Inflammatory macrophage treated with lipopolysaccharide for 4 hours (primary cell): Measurements from ENCODE around the gene CNOT3.
"Not testable (repeated sequence)": the region's sequence is repeated elsewhere in the genome, so short reads cannot be mapped to it uniquely, and the experiment has no call there.

Source experiments
- DNase-seq: peaks from one replicate; pipeline ENCODE4 v3.0.0-alpha.2; 2020

The CNOT3 gene

GRCh38 chr19:54152267-54152666, 14.7 kb downstream of the CNOT3 start:
- DNase-seq: no peak

- no peak for DNase-seq
Observed at GRCh38 chr19:54152878-54153524, 15.4 kb downstream of the CNOT3 start.

- DNase-seq: no peak
Observed at GRCh38 chr19:54153731-54154326, 16.3 kb downstream of the CNOT3 start.

- no peak for DNase-seq
Observed at GRCh38 chr19:54154603-54155345, 17.2 kb downstream of the CNOT3 start.

- no peak for DNase-seq
Observed at GRCh38 chr19:54155694-54156093, 18.1 kb downstream of the CNOT3 start.

GRCh38 chr19:54156490-54156889, 18.9 kb downstream of the CNOT3 start:
- DNase-seq: no peak

- no peak for DNase-seq
Observed at GRCh38 chr19:54156953-54157352, 19.4 kb downstream of the CNOT3 start.

GRCh38 chr19:54158812-54159351, 21.3 kb downstream of the CNOT3 start:
- DNase-seq: peak; percentile 68

GRCh38 chr19:54159352-54160181, 22.0 kb downstream of the CNOT3 start, which contains the start of gene LENG1:
LENG1 (minus strand) TSS chr19:54159721; CDS start chr19:54159695, 26 bp downstream.
- DNase-seq: peak; percentile 100

- DNase-seq: no peak
Observed at GRCh38 chr19:54160182-54160811, 22.7 kb downstream of the CNOT3 start.

- no peak for DNase-seq
Observed at GRCh38 chr19:54160854-54161253, 23.3 kb downstream of the CNOT3 start.

GRCh38 chr19:54162241-54162805, 24.8 kb downstream of the CNOT3 start:
- DNase-seq: peak; percentile 91

GRCh38 chr19:54162884-54163283, 25.3 kb downstream of the CNOT3 start:
- DNase-seq: no peak

- DNase-seq: peak; percentile 53
Observed at GRCh38 chr19:54164369-54165068, 27.0 kb downstream of the CNOT3 start.

GRCh38 chr19:54165222-54165621, 27.7 kb downstream of the CNOT3 start:
- DNase-seq: no peak

- DNase-seq: peak; percentile 89
Observed at GRCh38 chr19:54168174-54168917, 30.8 kb downstream of the CNOT3 start.

- no peak for DNase-seq
Observed at GRCh38 chr19:54169149-54169740, 31.7 kb downstream of the CNOT3 start.

- DNase-seq: not testable (repeated sequence)
Observed at GRCh38 chr19:54171736-54172431, 34.3 kb downstream of the CNOT3 start.
